Suppressor macrophage treated with lipopolysaccharide for 4 hours (primary cell): ENCODE data around the gene CDCA5.
A peak's percentile ranks its signal among the peaks of the same experiment; 100 is the strongest.

Experiments used
- DNase-seq: peaks from one replicate; pipeline ENCODE4 v3.0.0-alpha.2; 2020

The CDCA5 gene

GRCh38 chr11:65104628-65105027 lies 20.8 kb upstream of the CDCA5 start:
- no peak for DNase-seq

- DNase-seq, result no peak
Observed at GRCh38 chr11:65103476-65103875, 19.6 kb upstream of the CDCA5 start.

GRCh38 chr11:65102142-65103095 lies 18.6 kb upstream of the CDCA5 start:
- no peak for DNase-seq

GRCh38 chr11:65100674-65101350 lies 17.0 kb upstream of the CDCA5 start:
- DNase-seq, result no peak

- DNase-seq, result no peak
Observed at GRCh38 chr11:65096926-65097325, 13.1 kb upstream of the CDCA5 start.

- peak; percentile 87 for DNase-seq
Observed at GRCh38 chr11:65095974-65096806, 12.3 kb upstream of the CDCA5 start, which contains the start of gene VPS51. Gene VPS51, plus strand, starts transcription at chr11:65096214. Its CDS starts 37 bp downstream, at chr11:65096251.

- DNase-seq, result no peak
Observed at GRCh38 chr11:65095427-65095826, 11.6 kb upstream of the CDCA5 start.

- DNase-seq, result no peak
Observed at GRCh38 chr11:65090628-65091027, 6.8 kb upstream of the CDCA5 start.

- DNase-seq, result no peak
Observed at GRCh38 chr11:65089621-65090020, 5.8 kb upstream of the CDCA5 start.

- no peak for DNase-seq
Observed at GRCh38 chr11:65087827-65088226, 4.0 kb upstream of the CDCA5 start.

GRCh38 chr11:65087216-65087615 lies 3.4 kb upstream of the CDCA5 start:
- DNase-seq, result no peak

GRCh38 chr11:65086809-65087208 lies 3.0 kb upstream of the CDCA5 start:
- no peak for DNase-seq

- DNase-seq, result peak; percentile 36
Observed at GRCh38 chr11:65085446-65085845, 1.6 kb upstream of the CDCA5 start.

- DNase-seq, result no peak
Observed at GRCh38 chr11:65084598-65085375, 947 bp upstream of the CDCA5 start.

- DNase-seq, result no peak
Observed at GRCh38 chr11:65083134-65083833, 556 bp downstream of the CDCA5 start.

- DNase-seq, result no peak
Observed at GRCh38 chr11:65078786-65079342, 5.0 kb downstream of the CDCA5 start.

- peak; percentile 59 for DNase-seq
Observed at GRCh38 chr11:65078151-65078550, 5.7 kb downstream of the CDCA5 start.

- peak; percentile 44 for DNase-seq
Observed at GRCh38 chr11:65077451-65077850, 6.4 kb downstream of the CDCA5 start.

GRCh38 chr11:65072631-65072966 lies 11.2 kb downstream of the CDCA5 start:
- no peak for DNase-seq

GRCh38 chr11:65071907-65072630 lies 11.8 kb downstream of the CDCA5 start:
- peak; percentile 34 for DNase-seq

GRCh38 chr11:65069217-65069616 lies 14.6 kb downstream of the CDCA5 start:
- DNase-seq, result peak; percentile 43
